Measurements from ENCODE around the gene TRIM4.

GRCh38 chr7:99868246-99868645, 51.1 kb downstream of the TRIM4 start:
- TF ChIP-seq POLR2A (IDR thresholded peaks at IDR 0.05; ENCODE audit: low read length) (no peak), GATA1 (IDR thresholded peaks at IDR 0.05; ENCODE audit: low read depth, low read length) (no peak)

All from erythroblast (primary cell).